Mesothelial cell of epicardium (in vitro differentiated cells): ENCODE measurements around the gene KITLG. TPM values are rescaled to one million over a fixed set of nuclear protein-coding genes. Genes with fewer than 3 reads are reported as not detected.
"Not testable (repeated sequence)": the region's sequence is repeated elsewhere in the genome, so short reads cannot be mapped to it uniquely, and the experiment has no call there.

Experiments used
- DNase-seq, 2 experiments: peaks; one replicate each; pipeline ENCODE4 v3.0.0; 2021; ENCODE audit warnings: low spot score in 2 of 2; ENCODE audit not compliant: unreplicated experiment in 2 of 2
- H3K27ac Mint-ChIP-seq: 2 replicates; pipeline ENCODE4 v1.8.0; 2021; ENCODE audit warnings: mixed read lengths
- H3K27me3 Mint-ChIP-seq: 2 replicates; pipeline ENCODE4 v1.8.0; 2021; ENCODE audit warnings: low read depth, mixed read lengths
- H3K36me3 Mint-ChIP-seq: 2 replicates; pipeline ENCODE4 v1.8.0; 2021; ENCODE audit warnings: mixed read lengths
- H3K4me1 Mint-ChIP-seq: 2 replicates; pipeline ENCODE4 v1.8.0; 2021; ENCODE audit warnings: mixed read lengths
- H3K4me3 Mint-ChIP-seq: 2 replicates; pipeline ENCODE4 v1.8.0; 2021; ENCODE audit warnings: mild to moderate bottlenecking, moderate library complexity, mixed read lengths
- H3K9me3 Mint-ChIP-seq: 2 replicates; pipeline ENCODE4 v1.8.0; 2021; ENCODE audit warnings: mixed read lengths
- total RNA-seq: library from RNA; stranded (reverse); gene quantifications from 3 replicates; pipeline ENCODE4 v1.2.1, GENCODE V29; 2021
- TF ChIP-seq, protein P1 (sequence below): fragments of 200-600 bp; sonication (generic); IDR thresholded peaks from one replicate; pipeline ENCODE4 v1.5.0; 2021; ENCODE audit warnings: antibody characterized with exemption; ENCODE audit not compliant: unreplicated experiment

Gene KITLG
- total RNA-seq, 1 donor from 2014 or later: 13.9 TPM

DNA sequence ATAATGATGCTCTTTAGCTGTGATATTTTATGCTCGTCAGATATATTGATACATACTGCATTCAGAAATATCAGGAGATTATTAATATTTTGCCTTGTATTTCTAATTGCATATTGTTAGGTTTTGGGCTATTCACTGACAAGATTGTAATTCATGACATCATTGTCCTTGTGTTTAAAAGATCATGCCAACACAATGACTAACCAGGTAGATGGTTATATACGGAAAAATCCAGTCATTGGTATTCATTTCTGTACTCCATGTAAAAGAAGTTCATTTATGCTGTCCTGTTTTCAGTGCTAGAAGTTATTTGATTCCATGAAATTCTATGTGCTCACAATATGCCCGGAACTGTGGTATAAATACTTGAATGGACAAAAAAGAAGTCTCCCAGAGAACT, 107.5 kb downstream of the KITLG start:
- no peak for DNase-seq
- peaks cover 20% of the 10 kb centered on the region for H3K9me3 Mint-ChIP-seq

DNA sequence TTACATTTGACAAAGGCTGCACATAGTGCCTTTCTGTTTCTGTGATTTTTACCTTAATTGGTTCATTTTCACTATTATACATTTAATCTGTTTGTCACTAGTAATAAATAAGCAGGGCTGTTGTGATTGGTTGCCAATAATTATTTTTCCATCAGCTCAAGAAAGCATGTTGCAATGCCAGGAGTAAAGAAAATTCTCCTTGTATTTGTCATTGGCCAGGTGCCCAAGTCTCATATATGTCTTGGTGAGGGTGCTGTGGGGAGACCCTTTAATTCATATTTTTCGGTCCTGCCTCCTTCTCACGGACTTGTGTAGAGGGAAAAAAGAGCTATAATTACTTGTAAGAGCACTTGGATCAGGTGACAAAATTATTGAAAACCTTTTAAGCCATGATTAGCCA, 108.0 kb downstream of the KITLG start:
- TF ChIP-seq, protein P1, sequence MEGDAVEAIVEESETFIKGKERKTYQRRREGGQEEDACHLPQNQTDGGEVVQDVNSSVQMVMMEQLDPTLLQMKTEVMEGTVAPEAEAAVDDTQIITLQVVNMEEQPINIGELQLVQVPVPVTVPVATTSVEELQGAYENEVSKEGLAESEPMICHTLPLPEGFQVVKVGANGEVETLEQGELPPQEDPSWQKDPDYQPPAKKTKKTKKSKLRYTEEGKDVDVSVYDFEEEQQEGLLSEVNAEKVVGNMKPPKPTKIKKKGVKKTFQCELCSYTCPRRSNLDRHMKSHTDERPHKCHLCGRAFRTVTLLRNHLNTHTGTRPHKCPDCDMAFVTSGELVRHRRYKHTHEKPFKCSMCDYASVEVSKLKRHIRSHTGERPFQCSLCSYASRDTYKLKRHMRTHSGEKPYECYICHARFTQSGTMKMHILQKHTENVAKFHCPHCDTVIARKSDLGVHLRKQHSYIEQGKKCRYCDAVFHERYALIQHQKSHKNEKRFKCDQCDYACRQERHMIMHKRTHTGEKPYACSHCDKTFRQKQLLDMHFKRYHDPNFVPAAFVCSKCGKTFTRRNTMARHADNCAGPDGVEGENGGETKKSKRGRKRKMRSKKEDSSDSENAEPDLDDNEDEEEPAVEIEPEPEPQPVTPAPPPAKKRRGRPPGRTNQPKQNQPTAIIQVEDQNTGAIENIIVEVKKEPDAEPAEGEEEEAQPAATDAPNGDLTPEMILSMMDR: no peak
- no peak for DNase-seq
- H3K36me3 Mint-ChIP-seq: peaks cover 10% of the 10 kb centered on the region
- H3K9me3 Mint-ChIP-seq: peaks cover 18% of the 10 kb centered on the region
- H3K4me3 Mint-ChIP-seq: no peak overlapping the region
- no peak overlapping the region for H3K27ac Mint-ChIP-seq
- peaks cover 6% of the 10 kb centered on the region for H3K4me1 Mint-ChIP-seq
- no peaks in the 10 kb centered on the region for H3K27me3 Mint-ChIP-seq

More for the DNA sequence above, 107.5 kb downstream of the KITLG start:
- H3K27me3 Mint-ChIP-seq: no peaks in the 10 kb centered on the region
- no peak overlapping the region for H3K4me3 Mint-ChIP-seq
- H3K4me1 Mint-ChIP-seq: peaks cover 6% of the 10 kb centered on the region
- no peak overlapping the region for H3K27ac Mint-ChIP-seq
- peaks cover 7% of the 10 kb centered on the region for H3K36me3 Mint-ChIP-seq
- TF ChIP-seq, protein P1: no peak

DNA sequence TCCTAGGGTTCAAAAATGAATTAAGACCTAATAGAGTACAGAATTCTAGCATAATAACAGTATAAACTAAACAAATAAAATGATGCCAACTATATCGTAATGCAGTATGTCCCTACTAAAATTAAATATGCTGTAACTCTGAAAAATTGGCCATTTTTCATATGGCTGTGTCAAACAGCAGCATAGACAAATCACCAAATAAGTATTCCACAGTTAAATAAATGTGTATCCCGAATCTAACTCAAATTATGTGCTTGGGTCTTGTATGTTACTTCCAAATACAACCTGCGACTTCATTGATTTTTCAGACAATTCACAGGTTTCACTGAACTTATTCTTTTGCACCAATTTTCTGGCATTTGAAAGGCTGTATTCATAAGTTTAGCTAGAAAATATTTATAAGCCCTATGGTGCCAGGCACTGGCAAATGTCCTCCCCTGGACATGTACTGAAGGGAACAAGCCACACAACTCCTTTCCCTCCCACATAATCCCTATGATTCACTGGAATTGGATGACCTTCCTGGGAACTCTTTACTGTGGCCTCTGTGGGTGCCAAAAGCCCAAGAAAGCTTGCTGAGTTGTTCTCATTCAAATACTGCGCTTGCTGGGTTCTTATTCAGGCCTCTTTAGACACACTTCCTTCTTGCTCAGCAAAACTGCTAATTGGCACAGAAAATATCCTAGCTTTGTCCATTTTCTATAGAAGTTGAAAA, 108.8 kb downstream of the KITLG start:
- H3K36me3 Mint-ChIP-seq: peaks cover 10% of the 10 kb centered on the region
- H3K9me3 Mint-ChIP-seq: peaks cover 16% of the 10 kb centered on the region
- TF ChIP-seq, protein P1: no peak
- H3K4me1 Mint-ChIP-seq: peaks cover 6% of the 10 kb centered on the region
- no peaks in the 10 kb centered on the region for H3K27me3 Mint-ChIP-seq
- H3K4me3 Mint-ChIP-seq: no peak overlapping the region
- peak overlapping the region; percentile 10 for H3K27ac Mint-ChIP-seq
- DNase-seq: no peak

DNA sequence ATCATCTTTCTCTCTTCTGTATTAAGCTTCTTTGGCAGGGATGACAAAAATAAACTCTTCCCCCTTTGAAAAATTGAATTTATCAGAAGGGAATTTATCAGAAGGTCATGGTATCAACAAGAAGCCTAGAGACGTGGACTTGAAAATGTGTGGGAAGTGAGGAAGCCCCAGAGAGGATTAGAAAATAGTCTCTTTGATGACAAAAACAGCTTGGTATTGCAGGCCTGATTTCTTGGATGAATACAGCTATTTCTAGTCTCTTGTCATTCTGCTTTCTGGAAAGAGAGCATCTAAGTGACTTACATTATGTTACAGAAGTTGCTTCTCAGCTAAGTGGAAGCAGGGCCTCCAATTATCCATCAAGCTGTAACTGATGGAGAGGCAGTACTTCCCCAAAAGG, 111.1 kb downstream of the KITLG start:
- Mint-ChIP-seq H3K36me3 (peaks cover 8% of the 10 kb centered on the region), H3K9me3 (peaks cover 23% of the 10 kb centered on the region), H3K27ac (no peak overlapping the region), H3K4me3 (no peak overlapping the region), H3K27me3 (no peaks in the 10 kb centered on the region), H3K4me1 (peaks cover 6% of the 10 kb centered on the region)
- no peak for DNase-seq
- TF ChIP-seq, protein P1: no peak

DNA sequence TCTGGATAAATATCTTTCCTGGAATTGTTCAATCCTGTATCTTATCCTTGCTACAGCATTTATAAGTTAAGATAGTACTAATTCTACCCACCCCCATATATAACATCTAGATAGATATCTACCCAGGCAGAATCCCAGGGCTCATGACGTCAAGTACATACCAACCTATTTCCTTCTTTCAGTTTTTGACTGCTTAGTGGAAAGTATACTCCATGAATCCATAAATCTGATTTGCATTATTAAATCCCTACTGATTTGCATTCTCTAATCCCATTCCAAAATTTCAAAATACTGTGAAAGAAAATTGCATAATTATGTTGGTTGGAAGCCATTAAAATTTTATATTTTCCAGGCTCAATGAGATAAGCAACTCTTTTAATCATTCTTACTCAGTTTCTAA, 111.7 kb downstream of the KITLG start:
- peaks cover 29% of the 10 kb centered on the region for H3K9me3 Mint-ChIP-seq
- H3K4me1 Mint-ChIP-seq: peaks cover 6% of the 10 kb centered on the region
- no peak for DNase-seq
- H3K27ac Mint-ChIP-seq: no peak overlapping the region
- H3K27me3 Mint-ChIP-seq: no peaks in the 10 kb centered on the region
- peaks cover 8% of the 10 kb centered on the region for H3K36me3 Mint-ChIP-seq
- TF ChIP-seq, protein P1: no peak
- no peak overlapping the region for H3K4me3 Mint-ChIP-seq

DNA sequence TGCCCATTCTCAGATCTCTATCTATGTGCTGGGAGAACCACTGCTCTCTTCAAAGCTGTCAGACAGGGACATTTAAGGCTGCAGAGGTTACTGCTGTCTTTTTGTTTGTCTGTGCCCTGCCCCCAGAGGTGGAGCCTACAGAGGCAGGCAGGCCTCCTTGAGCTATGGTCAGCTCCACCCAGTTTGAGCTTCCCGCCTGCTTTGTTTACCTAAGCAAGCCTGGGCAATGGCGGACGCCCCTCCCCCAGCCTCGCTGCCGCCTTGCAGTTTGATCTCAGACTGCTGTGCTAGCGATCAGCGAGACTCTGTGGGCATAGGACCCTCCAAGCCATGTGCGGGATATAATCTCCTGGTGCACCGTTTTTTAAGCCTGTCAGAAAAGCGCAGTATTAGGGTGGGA, 113.6 kb downstream of the KITLG start:
- not testable (repeated sequence) for H3K27me3 Mint-ChIP-seq, H3K4me1 Mint-ChIP-seq, H3K27ac Mint-ChIP-seq, H3K4me3 Mint-ChIP-seq, H3K36me3 Mint-ChIP-seq, DNase-seq
- peaks cover 30% of the 10 kb centered on the region for H3K9me3 Mint-ChIP-seq
